ENCODE data around the gene ZFAND2A. TPM values are rescaled to one million over a fixed set of nuclear protein-coding genes. Genes with fewer than 3 reads are reported as not detected.

Gene ZFAND2A
- total RNA-seq, 1 experiment from 2014 or later = 28.4 TPM

GRCh38 chr7:1103009-1103788, 56.8 kb downstream of the ZFAND2A start:
- no peaks in the 10 kb centered on the region for H3F3A ChIP-seq (ENCODE audit: low read length, unreplicated experiment)
- no peak overlapping the region for H3K27ac ChIP-seq (ENCODE audit: low read length)
- ATAC-seq (no peak), DNase-seq (no peak)
- H3K4me1 ChIP-seq (ENCODE audit: insufficient read depth, low read length) = no peaks in the 10 kb centered on the region
- no peak overlapping the region for H2AFZ ChIP-seq (ENCODE audit: low read length)
- H3K9me3 ChIP-seq (ENCODE audit: low read length) = no peaks in the 10 kb centered on the region
- BruUV-seq (replicated peaks) = no TSS peak
- no peak for TF ChIP-seq EZH2 (IDR thresholded peaks at IDR 0.05; ENCODE audit: low read length, unreplicated experiment)
- no peak for TF ChIP-seq CTCF (conservative IDR thresholded peaks at IDR 0.05; ENCODE audit: low read depth, low read length)
- intact Hi-C loops (cut with micrococcal nuclease) = no loop called here
- H4K20me1 ChIP-seq (ENCODE audit: low read length) = no peaks in the 10 kb centered on the region
- no peaks in the 10 kb centered on the region for H3K27me3 ChIP-seq (ENCODE audit: low read length)
- H3K9me2 ChIP-seq (replicated peaks; ENCODE audit: low read length) = no peaks in the 10 kb centered on the region
- no peak overlapping the region for H3K9ac ChIP-seq (ENCODE audit: low read length)
- ChIA-PET CTCF (no interaction called here), POLR2A (ENCODE audit: unreplicated experiment) (no interaction called here)
- no peaks in the 10 kb centered on the region; the same call in 1 of the 2 replicates for H3K79me2 ChIP-seq (ENCODE audit: low read length)
- H3K4me3 ChIP-seq (ENCODE audit: low read length) = no peak overlapping the region
- no peaks in the 10 kb centered on the region for H3K36me3 ChIP-seq (ENCODE audit: low read depth, low read length)
- no peak overlapping the region for H3K4me2 ChIP-seq (ENCODE audit: low read length)

Other genes with a start within 250 kb of the ZFAND2A start
- gene ADAP1, start 205.5 kb downstream of the ZFAND2A start, total RNA-seq (2014; rRNA removed) = 31.2 and 36.4 TPM in 2 replicates
- gene COX19, start 184.6 kb downstream of the ZFAND2A start, total RNA-seq (2014; rRNA removed) = 11.6 and 12.4 TPM in 2 replicates
- gene CYP2W1, start 177.0 kb downstream of the ZFAND2A start, total RNA-seq (2014; rRNA removed) = not detected in 2 replicates
- 2.0 and 2.7 TPM in 2 replicates for gene GPR146, start 115.7 kb downstream of the ZFAND2A start, total RNA-seq (2014; rRNA removed)
- gene GPER1, start 72.1 kb downstream of the ZFAND2A start, total RNA-seq (2014; rRNA removed) = 4.9 and 8.0 TPM in 2 replicates
- gene UNCX, start 72.7 kb upstream of the ZFAND2A start, total RNA-seq (2014; rRNA removed) = not detected in 2 replicates